ENCODE results near the gene ZFAND5. TPM values are rescaled to one million over a fixed set of nuclear protein-coding genes. Genes with fewer than 3 reads are reported as not detected.

Gene ZFAND5
- total RNA-seq, 1 donor from 2014 or later: 277 TPM

DNA sequence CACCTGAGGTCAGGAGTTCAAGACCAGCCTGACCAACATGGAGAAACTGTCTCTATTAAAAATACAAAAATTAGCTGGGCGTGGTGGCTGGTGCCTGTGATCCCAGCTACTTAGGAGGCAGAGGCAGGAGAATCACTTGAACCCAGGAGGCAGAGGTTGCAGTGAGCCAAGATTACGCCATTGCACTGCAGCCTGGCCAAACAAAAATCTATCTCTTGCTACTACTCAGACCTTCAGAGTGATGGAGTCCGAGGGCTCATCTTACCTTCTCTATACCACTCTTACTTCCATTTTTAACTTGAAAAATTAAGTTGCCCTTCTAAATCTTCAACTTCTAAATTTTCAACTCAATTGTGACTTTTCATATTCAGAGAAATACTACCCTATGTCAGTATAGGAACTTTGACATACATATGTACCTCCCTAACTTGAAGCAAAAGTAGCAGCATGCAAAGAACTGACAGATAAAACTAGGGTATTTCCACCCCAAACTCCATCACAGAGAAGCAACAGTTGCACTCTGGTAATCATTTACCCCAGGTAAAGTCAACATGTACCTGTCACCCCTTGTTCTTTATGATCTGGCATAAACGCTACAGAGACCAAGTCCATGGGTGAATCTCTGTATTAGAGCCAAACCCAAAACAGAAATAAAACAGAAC lies 11.4 kb downstream of the ZFAND5 start:
- no peak for DNase-seq (ENCODE audit: extremely low spot score in 2 of 2)
- Histone ChIP-seq H3K36me3 (peaks cover 0 to 55% of the 10 kb centered on the region in 2 donors), H3K27ac (peak overlapping the region; percentile 2), H3K27me3 (no peaks in the 10 kb centered on the region), H3K4me3 (no peak overlapping the region), H3K4me1 (peaks cover 38% of the 10 kb centered on the region), H3K9me3 (no peaks in the 10 kb centered on the region)
- TF ChIP-seq, protein P1, sequence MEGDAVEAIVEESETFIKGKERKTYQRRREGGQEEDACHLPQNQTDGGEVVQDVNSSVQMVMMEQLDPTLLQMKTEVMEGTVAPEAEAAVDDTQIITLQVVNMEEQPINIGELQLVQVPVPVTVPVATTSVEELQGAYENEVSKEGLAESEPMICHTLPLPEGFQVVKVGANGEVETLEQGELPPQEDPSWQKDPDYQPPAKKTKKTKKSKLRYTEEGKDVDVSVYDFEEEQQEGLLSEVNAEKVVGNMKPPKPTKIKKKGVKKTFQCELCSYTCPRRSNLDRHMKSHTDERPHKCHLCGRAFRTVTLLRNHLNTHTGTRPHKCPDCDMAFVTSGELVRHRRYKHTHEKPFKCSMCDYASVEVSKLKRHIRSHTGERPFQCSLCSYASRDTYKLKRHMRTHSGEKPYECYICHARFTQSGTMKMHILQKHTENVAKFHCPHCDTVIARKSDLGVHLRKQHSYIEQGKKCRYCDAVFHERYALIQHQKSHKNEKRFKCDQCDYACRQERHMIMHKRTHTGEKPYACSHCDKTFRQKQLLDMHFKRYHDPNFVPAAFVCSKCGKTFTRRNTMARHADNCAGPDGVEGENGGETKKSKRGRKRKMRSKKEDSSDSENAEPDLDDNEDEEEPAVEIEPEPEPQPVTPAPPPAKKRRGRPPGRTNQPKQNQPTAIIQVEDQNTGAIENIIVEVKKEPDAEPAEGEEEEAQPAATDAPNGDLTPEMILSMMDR (IDR thresholded peaks at IDR 0.05): no peak
- TF ChIP-seq POLR2AphosphoS5 (IDR thresholded peaks at IDR 0.05; ENCODE audit: insufficient read depth in 1 of 2, low read depth in 1 of 2): peak in 1 of 2 donors; percentile 35
- intact Hi-C loops (cut with DNase I): no loop called here

DNA sequence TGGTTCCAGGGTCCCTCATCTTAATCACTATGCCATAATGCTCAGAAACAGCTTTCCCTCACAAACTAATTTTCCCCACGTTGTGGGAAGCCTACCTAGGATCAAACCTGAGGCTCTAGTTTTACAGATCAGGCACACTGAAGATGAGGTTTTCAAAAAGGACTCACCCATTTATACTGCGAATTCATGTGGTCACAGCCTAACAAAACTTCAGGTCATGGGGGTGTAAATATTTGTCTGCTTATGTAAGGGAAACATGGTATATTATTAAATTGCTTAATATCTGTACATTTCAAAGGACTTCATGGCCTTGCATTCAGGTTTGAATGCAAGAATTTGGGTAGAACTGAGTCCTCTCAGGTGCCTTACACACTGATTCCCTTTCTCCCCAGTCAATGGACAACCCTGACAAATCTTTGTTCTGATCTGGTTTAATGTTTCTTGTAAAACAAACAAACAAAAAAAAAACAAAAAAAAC lies 12.1 kb downstream of the ZFAND5 start:
- intact Hi-C loops (cut with DNase I): no loop called here
- peaks cover 32% of the 10 kb centered on the region for H3K4me1 ChIP-seq
- H3K4me3 ChIP-seq: no peak overlapping the region
- H3K9me3 ChIP-seq: no peaks in the 10 kb centered on the region
- H3K27ac ChIP-seq: peak overlapping the region; percentile 2
- DNase-seq (ENCODE audit: extremely low spot score in 2 of 2): no peak
- no peak for TF ChIP-seq POLR2A (IDR thresholded peaks at IDR 0.05)
- TF ChIP-seq, protein P1 (IDR thresholded peaks at IDR 0.05): no peak
- no peak for TF ChIP-seq POLR2AphosphoS5 (IDR thresholded peaks at IDR 0.05; ENCODE audit: insufficient read depth in 1 of 2, low read depth in 1 of 2)
- no peaks in the 10 kb centered on the region for H3K27me3 ChIP-seq
- H3K36me3 ChIP-seq: peaks cover 0 to 49% of the 10 kb centered on the region in 2 donors

DNA sequence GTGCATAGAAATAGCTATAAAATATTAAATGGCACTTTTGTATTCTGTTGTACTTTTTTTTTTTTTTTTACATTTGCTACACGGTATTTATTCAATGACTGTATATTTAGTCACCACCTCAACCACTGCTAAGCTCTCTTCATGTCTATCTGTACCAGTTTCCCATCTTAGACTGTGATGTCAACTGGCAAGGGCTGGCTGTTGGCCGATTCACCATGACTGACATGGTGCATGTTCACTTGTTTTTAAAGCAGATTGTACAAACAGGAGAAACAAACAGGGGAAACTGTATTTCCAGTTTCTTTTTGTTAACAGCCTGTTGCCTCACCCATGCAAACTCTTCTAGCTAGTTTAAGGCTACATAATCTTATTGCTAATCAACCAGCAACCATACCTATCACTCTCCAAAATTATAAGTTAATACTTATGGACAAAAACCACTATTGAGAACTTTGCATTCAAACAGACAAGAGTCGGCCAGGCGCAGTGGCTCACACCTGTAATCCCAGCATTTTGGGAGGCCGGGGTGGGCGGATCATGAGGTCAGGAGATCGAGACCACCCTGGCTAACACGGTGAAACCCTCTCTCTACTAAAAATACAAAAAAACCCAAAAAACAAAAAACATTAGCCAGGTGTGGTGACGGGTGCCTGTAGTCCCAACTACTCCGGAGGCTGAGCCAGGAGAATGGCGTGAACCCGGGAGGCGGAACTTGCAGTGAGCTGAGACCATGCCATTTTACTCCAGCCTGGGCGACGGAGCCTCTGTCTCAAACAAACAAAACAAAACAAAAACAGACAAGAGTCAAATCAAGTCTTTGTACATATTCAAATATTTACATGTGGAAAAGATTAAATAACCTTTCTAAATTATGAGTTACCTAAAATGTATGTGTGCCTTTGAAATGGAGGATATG lies 13.2 kb downstream of the ZFAND5 start:
- no peaks in the 10 kb centered on the region for H3K27me3 ChIP-seq
- no peak overlapping the region for H3K4me3 ChIP-seq
- no peak for TF ChIP-seq POLR2A (IDR thresholded peaks at IDR 0.05)
- peak in 1 of 2 donors; percentile 20 for TF ChIP-seq POLR2AphosphoS5 (IDR thresholded peaks at IDR 0.05; ENCODE audit: insufficient read depth in 1 of 2, low read depth in 1 of 2)
- no peak for DNase-seq (ENCODE audit: extremely low spot score in 2 of 2)
- no peaks in the 10 kb centered on the region for H3K9me3 ChIP-seq
- H3K4me1 ChIP-seq: peaks cover 20% of the 10 kb centered on the region
- H3K27ac ChIP-seq: no peak overlapping the region
- intact Hi-C loops (cut with DNase I): no loop called here
- peaks cover 0 to 37% of the 10 kb centered on the region in 2 donors for H3K36me3 ChIP-seq

DNA sequence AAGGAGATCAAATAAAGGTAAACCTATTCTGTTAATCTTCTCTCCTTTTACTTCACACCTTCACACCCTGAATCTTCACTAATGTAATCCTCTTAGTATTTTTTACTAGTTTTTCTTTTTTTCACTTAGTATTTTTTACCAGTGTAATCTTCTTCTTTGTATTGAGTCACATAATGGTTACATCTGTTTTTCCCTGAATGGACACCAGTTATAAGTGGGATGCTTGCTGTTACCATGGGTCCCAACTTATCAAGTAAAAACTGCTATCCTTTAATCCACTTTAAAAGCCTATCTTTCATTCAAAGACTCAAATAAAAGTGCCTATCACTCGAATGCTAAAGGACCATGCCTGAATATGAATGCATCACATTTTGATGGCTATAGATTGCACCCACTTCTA lies 15.1 kb downstream of the ZFAND5 start:
- Histone ChIP-seq H3K27me3 (no peaks in the 10 kb centered on the region), H3K36me3 (peaks cover 0 to 18% of the 10 kb centered on the region in 2 donors), H3K9me3 (no peaks in the 10 kb centered on the region), H3K4me3 (no peak overlapping the region), H3K27ac (no peak overlapping the region), H3K4me1 (peaks cover 1% of the 10 kb centered on the region)
- DNase-seq (ENCODE audit: extremely low spot score in 2 of 2): no peak
- intact Hi-C loops (cut with DNase I): loop anchor here (5.0 kb wide), 1 partner anchor 48 kb away; no protein-coding TSS in a partner anchor
- TF ChIP-seq, protein P1 (IDR thresholded peaks at IDR 0.05): no peak

DNA sequence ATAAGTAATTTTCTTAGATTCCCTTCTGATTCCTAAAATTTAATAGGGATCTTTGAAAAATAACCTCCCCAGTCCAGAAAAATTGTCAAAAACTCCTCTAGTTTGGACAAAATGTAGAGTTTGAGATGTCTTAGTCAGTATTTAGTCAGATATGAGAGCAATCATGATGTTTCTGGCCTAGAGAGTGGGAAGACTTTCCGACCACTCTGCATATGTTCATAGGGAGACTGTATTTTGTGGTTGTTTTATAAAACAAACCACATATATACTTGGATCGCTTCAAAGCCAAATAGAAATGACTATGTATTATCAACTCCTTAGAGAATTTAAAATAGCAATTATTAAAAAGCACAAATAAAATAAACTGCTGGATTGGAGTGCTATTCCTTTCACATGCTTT lies 15.8 kb downstream of the ZFAND5 start:
- no peak for DNase-seq (ENCODE audit: extremely low spot score in 2 of 2)
- H3K9me3 ChIP-seq: no peaks in the 10 kb centered on the region
- H3K36me3 ChIP-seq: peaks cover 0 to 12% of the 10 kb centered on the region in 2 donors
- H3K27ac ChIP-seq: no peak overlapping the region
- TF ChIP-seq, protein P1 (IDR thresholded peaks at IDR 0.05): no peak
- no peak for TF ChIP-seq POLR2AphosphoS5 (IDR thresholded peaks at IDR 0.05; ENCODE audit: insufficient read depth in 1 of 2, low read depth in 1 of 2)
- TF ChIP-seq POLR2A (IDR thresholded peaks at IDR 0.05): no peak
- H3K4me1 ChIP-seq: no peaks in the 10 kb centered on the region
- no peaks in the 10 kb centered on the region for H3K27me3 ChIP-seq
- intact Hi-C loops (cut with DNase I): loop anchor here (5.0 kb wide), 1 partner anchor 47 kb away; no protein-coding TSS in a partner anchor
- H3K4me3 ChIP-seq: no peak overlapping the region

Data from vagina (tissue), 2 donors.